ENCODE results near the gene CNOT6L. TPM values are rescaled to one million over a fixed set of nuclear protein-coding genes. Genes with fewer than 3 reads are reported as not detected.

Gene CNOT6L
- total and polyA plus RNA-seq, 4 donors: 4.4 to 17.7 (median 10.5) TPM

GRCh38 chr4:77715414-77716290 lies 103.5 kb downstream of the CNOT6L start:
- WGBS: 95% methylated on average over 3 of the region's 3 CpGs
- H3K27me3 ChIP-seq (ENCODE audit: control insufficient read depth in 4 of 4, insufficient read depth in 4 of 4, low read length in 3 of 4): no peaks in the 10 kb centered on the region
- H3K9ac ChIP-seq (ENCODE audit: low read depth in 1 of 2, low read length in 2 of 2): no peak overlapping the region
- H3K4me3 ChIP-seq (ENCODE audit: low read depth in 1 of 3, low read length in 3 of 3): no peak overlapping the region
- H3K9me3 ChIP-seq (ENCODE audit: control insufficient read depth in 4 of 4, low read length in 3 of 4): no peaks in the 10 kb centered on the region
- no peak for TF ChIP-seq RXRA (IDR thresholded peaks at IDR 0.05)
- no peak for TF ChIP-seq FOXA1 (IDR thresholded peaks at IDR 0.05)
- TF ChIP-seq EGR1 (IDR thresholded peaks at IDR 0.05; ENCODE audit: low read depth in 2 of 2): no peak
- no peak for TF ChIP-seq RAD21 (IDR thresholded peaks at IDR 0.05)
- no peak for TF ChIP-seq YY1 (IDR thresholded peaks at IDR 0.05)
- TF ChIP-seq, protein P1, sequence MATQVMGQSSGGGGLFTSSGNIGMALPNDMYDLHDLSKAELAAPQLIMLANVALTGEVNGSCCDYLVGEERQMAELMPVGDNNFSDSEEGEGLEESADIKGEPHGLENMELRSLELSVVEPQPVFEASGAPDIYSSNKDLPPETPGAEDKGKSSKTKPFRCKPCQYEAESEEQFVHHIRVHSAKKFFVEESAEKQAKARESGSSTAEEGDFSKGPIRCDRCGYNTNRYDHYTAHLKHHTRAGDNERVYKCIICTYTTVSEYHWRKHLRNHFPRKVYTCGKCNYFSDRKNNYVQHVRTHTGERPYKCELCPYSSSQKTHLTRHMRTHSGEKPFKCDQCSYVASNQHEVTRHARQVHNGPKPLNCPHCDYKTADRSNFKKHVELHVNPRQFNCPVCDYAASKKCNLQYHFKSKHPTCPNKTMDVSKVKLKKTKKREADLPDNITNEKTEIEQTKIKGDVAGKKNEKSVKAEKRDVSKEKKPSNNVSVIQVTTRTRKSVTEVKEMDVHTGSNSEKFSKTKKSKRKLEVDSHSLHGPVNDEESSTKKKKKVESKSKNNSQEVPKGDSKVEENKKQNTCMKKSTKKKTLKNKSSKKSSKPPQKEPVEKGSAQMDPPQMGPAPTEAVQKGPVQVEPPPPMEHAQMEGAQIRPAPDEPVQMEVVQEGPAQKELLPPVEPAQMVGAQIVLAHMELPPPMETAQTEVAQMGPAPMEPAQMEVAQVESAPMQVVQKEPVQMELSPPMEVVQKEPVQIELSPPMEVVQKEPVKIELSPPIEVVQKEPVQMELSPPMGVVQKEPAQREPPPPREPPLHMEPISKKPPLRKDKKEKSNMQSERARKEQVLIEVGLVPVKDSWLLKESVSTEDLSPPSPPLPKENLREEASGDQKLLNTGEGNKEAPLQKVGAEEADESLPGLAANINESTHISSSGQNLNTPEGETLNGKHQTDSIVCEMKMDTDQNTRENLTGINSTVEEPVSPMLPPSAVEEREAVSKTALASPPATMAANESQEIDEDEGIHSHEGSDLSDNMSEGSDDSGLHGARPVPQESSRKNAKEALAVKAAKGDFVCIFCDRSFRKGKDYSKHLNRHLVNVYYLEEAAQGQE (IDR thresholded peaks at IDR 0.05): no peak
- TF ChIP-seq, protein P2, sequence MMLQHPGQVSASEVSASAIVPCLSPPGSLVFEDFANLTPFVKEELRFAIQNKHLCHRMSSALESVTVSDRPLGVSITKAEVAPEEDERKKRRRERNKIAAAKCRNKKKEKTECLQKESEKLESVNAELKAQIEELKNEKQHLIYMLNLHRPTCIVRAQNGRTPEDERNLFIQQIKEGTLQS (IDR thresholded peaks at IDR 0.05): no peak
- no peak for TF ChIP-seq TAF1 (conservative IDR thresholded peaks at IDR 0.05)
- no peak overlapping the region for H3K27ac ChIP-seq (ENCODE audit: low read depth in 1 of 2, low read length in 2 of 2)
- no peak for DNase-seq (ENCODE audit: low spot score)
- H3K36me3 ChIP-seq (ENCODE audit: control insufficient read depth in 4 of 4, insufficient read depth in 3 of 4, low read depth in 1 of 4, low read length in 3 of 4): peaks cover 0 to 4% (median 1%) of the 10 kb centered on the region in 4 donors
- H3K4me1 ChIP-seq (ENCODE audit: control insufficient read depth in 4 of 4, insufficient read depth in 4 of 4, low read length in 3 of 4): peaks cover 0 to 8% (median 0%) of the 10 kb centered on the region in 4 donors

GRCh38 chr4:77714514-77714913 lies 104.7 kb downstream of the CNOT6L start:
- H3K4me1 ChIP-seq (ENCODE audit: control insufficient read depth in 4 of 4, insufficient read depth in 4 of 4, low read length in 3 of 4): peaks cover 0 to 8% (median 0%) of the 10 kb centered on the region in 4 donors
- no peaks in the 10 kb centered on the region for H3K27me3 ChIP-seq (ENCODE audit: control insufficient read depth in 4 of 4, insufficient read depth in 4 of 4, low read length in 3 of 4)
- no peak for DNase-seq (ENCODE audit: low spot score)
- peaks cover 0 to 2% (median 1%) of the 10 kb centered on the region in 4 donors for H3K36me3 ChIP-seq (ENCODE audit: control insufficient read depth in 4 of 4, insufficient read depth in 3 of 4, low read depth in 1 of 4, low read length in 3 of 4)
- no peak for TF ChIP-seq HNF4G (IDR thresholded peaks at IDR 0.05)
- H3K4me3 ChIP-seq (ENCODE audit: low read depth in 1 of 3, low read length in 3 of 3): no peak overlapping the region
- no peak overlapping the region for H3K27ac ChIP-seq (ENCODE audit: low read depth in 1 of 2, low read length in 2 of 2)
- no peak overlapping the region for H3K9ac ChIP-seq (ENCODE audit: low read depth in 1 of 2, low read length in 2 of 2)
- WGBS: 56% methylated on average over 2 of the region's 2 CpGs
- no peaks in the 10 kb centered on the region for H3K9me3 ChIP-seq (ENCODE audit: control insufficient read depth in 4 of 4, low read length in 3 of 4)

GRCh38 chr4:77713884-77714283 lies 105.3 kb downstream of the CNOT6L start:
- Histone ChIP-seq H3K4me1 (ENCODE audit: control insufficient read depth in 4 of 4, insufficient read depth in 4 of 4, low read length in 3 of 4) (peaks cover 0 to 8% (median 0%) of the 10 kb centered on the region in 4 donors), H3K9ac (ENCODE audit: low read depth in 1 of 2, low read length in 2 of 2) (no peak overlapping the region), H3K27me3 (ENCODE audit: control insufficient read depth in 4 of 4, insufficient read depth in 4 of 4, low read length in 3 of 4) (no peaks in the 10 kb centered on the region), H3K9me3 (ENCODE audit: control insufficient read depth in 4 of 4, low read length in 3 of 4) (no peaks in the 10 kb centered on the region), H3K27ac (ENCODE audit: low read depth in 1 of 2, low read length in 2 of 2) (no peak overlapping the region), H3K4me3 (ENCODE audit: low read depth in 1 of 3, low read length in 3 of 3) (no peak overlapping the region), H3K36me3 (ENCODE audit: control insufficient read depth in 4 of 4, insufficient read depth in 3 of 4, low read depth in 1 of 4, low read length in 3 of 4) (peaks cover 0 to 2% (median 1%) of the 10 kb centered on the region in 4 donors)
- WGBS: 54% methylated on average over 1 of the region's 1 CpG
- DNase-seq (ENCODE audit: low spot score): no peak
- TF ChIP-seq SP1 (IDR thresholded peaks at IDR 0.05): no peak
- no peak for TF ChIP-seq TAF1 (conservative IDR thresholded peaks at IDR 0.05)
- no peak for TF ChIP-seq CTCF (IDR thresholded peaks at IDR 0.05; ENCODE audit: low read depth, low read length, missing input control)
- TF ChIP-seq FOXA2 (IDR thresholded peaks at IDR 0.05): no peak
- no peak for TF ChIP-seq HNF4A (conservative IDR thresholded peaks at IDR 0.05)
- no peak for TF ChIP-seq FOXA1 (IDR thresholded peaks at IDR 0.05)
- TF ChIP-seq GABPA (IDR thresholded peaks at IDR 0.05 in 1 of 2, conservative IDR thresholded peaks at IDR 0.05 in 1 of 2): no peak
- TF ChIP-seq NR2F2 (IDR thresholded peaks at IDR 0.05): no peak
- TF ChIP-seq, protein P3, sequence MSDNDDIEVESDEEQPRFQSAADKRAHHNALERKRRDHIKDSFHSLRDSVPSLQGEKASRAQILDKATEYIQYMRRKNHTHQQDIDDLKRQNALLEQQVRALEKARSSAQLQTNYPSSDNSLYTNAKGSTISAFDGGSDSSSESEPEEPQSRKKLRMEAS (IDR thresholded peaks at IDR 0.05): no peak
- TF ChIP-seq, protein P2 (IDR thresholded peaks at IDR 0.05): no peak
- no peak for TF ChIP-seq YY1 (IDR thresholded peaks at IDR 0.05)
- TF ChIP-seq, protein P1 (IDR thresholded peaks at IDR 0.05): no peak
- no peak for TF ChIP-seq EGR1 (IDR thresholded peaks at IDR 0.05; ENCODE audit: low read depth in 2 of 2)
- no peak for TF ChIP-seq RXRA (IDR thresholded peaks at IDR 0.05)
- no peak for TF ChIP-seq RAD21 (IDR thresholded peaks at IDR 0.05)
- TF ChIP-seq HNF4G (IDR thresholded peaks at IDR 0.05): no peak

All from liver (tissue), 9 donors.